ENCODE results near the gene TMEM252.

Gene TMEM252

GRCh38 chr9:68500457-68501381, 40.0 kb downstream of the TMEM252 start:
- no peak overlapping the region for H3K4me3 ChIP-seq (ENCODE audit: low read depth, low read length)

DNA sequence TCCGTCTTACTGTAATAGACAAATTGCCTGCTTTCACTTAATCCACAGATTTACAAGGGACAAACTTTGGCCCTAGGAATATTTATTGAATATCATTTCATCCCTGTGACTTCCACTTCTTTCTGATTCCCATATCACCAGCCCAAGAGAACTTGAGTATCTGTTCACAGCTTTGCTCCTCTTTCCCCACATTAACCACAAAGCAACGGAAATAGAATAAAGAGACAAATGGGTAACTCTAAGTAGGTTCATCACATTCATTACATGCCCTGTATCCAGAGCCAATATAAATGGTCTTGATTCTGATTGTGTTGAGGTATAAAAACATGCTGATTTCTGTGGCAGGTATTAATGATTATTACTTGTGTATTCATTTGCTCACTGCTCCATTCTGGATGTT, 41.9 kb downstream of the TMEM252 start:
- no peak overlapping the region for H3K4me3 ChIP-seq (ENCODE audit: low read depth, low read length)

DNA sequence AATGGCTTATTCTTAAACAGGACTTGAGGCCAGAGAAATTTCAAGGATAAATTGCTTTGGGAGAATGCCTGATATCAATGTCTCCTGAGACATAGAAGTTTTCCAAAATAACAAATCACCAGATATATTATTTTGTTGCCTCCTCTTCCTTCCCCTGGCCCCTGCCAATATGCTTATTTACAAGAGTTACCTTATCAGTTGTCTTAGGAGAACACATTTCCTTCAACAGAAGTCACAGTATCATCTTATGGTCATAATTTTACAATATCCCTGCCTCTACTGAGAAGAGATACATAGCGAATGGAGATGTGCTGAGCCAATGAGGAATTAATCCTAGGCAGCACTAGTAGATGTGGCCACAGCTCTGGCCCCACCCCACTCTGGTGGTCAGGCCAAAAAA, 43.1 kb downstream of the TMEM252 start:
- no peak overlapping the region for H3K4me3 ChIP-seq (ENCODE audit: low read depth, low read length)

DNA sequence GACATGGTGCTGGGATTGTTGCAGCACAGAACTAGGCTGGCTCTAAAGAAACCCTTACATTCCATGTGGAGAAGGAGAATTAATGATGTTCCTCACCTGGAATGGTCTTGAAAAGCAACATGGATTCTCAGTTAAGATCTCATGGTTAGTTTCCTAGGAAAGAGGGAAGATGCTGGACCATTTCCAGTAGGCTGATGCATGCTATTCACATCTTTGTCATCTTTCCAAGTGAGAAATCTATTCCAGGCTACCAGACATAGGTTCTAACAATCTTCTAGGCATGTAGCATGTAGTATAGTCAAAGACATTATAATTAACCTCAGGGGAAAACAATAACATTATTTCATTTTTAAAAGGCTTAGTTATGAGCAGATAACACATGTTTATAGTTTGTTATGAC, 44.3 kb downstream of the TMEM252 start:
- H3K4me3 ChIP-seq (ENCODE audit: low read depth, low read length) = no peak overlapping the region

DNA sequence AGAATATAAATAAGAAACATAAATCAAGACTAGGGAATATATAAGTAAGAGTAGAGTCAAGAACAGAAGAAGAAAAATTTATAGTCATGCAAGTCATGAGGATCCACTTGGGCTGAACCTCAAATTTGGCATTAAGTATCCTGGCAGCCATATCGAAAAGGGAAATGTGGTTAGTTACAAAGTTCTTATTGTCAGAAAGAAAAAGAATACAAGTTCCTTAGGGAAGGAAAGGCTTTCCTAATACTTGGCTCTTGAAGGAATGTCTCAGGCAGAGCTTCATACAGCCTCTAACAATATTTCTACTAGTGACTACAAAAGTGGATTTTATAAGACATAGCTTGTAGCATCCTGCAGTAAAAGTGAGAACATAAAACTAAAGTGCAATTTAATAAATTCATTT, 45.4 kb downstream of the TMEM252 start:
- no peak overlapping the region for H3K4me3 ChIP-seq (ENCODE audit: low read depth, low read length)

DNA sequence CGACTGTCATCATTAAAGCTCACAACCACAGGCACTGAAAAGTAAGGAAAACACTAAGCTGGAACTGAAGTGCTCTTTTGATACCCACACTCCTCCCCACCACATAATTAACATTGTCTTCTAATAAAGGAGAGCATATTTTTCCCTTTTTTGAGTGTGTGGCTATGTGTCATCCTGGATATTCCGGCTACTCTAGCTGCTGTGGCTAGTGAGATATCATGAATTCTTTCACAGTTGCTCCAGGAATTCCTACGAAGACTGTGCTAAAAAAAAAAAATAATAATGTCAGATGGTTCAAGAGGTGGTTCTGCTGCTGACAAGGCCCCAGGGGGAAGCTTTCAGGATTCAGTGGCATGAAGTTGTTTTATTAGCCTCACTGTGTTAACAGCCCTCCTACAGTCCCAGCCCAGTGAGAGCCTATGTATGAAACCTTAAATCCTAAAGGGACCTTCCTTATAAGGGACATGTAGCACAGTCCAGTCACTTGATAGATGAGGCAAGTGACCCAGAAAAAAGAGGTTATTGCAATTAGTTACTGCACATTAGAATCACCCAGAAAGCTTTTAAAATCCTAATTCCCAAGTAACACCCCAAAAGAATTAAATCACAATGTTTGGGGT, 46.6 kb downstream of the TMEM252 start:
- no peak overlapping the region for H3K4me3 ChIP-seq (ENCODE audit: low read depth, low read length)

GRCh38 chr9:68493541-68493940, 47.1 kb downstream of the TMEM252 start:
- H3K4me3 ChIP-seq (ENCODE audit: low read depth, low read length) = no peak overlapping the region

DNA sequence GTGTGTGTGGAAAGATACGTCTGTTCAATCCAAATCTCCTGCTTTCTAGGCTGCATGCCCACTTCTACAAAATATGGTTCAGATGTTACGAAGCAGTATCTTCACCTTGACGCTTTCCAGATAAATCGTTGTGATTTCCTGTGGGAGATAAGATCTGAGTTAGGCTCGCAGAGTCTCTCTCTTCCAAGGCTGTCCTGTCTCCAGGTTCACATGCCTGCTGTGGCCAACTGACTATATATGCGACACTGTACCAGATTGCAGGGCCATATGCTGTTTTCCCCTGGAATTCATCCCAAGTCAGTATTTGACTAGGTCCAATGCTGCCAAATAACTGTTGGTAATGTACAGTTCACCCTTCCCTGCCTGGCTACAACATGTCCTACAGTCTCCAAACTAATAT, 47.9 kb downstream of the TMEM252 start:
- H3K4me3 ChIP-seq (ENCODE audit: low read depth, low read length) = no peak overlapping the region

DNA sequence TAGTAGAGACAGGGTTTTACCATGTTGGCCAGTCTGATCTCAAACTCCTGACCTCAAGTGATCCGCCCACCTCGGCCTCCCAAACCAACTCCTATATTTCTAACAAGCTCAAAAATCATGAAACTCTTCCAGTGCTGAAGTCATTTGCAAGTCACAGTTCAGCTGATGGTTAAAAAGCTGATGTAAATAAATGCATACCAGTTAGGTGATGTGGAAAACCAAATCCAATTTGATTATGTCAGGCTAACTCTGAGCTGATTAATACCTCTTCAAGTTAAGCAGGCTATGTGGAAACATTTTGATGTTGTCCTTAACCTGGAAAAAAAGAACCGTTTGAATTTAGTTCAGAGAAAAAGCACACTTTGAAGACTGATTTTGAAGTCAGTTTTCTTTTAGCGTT, 51.0 kb downstream of the TMEM252 start:
- H3K4me3 ChIP-seq (ENCODE audit: low read depth, low read length) = no peak overlapping the region

GRCh38 chr9:68488126-68488525, 52.6 kb downstream of the TMEM252 start:
- no peak overlapping the region for H3K4me3 ChIP-seq (ENCODE audit: low read depth, low read length)

All from iPS-11a (cell line).